NB4 (cell line): Measurements from ENCODE around the gene FRMD5.

Experiments
- DNase-seq: peaks from one replicate; pipeline ENCODE4 v3.0.0; 2010; ENCODE audit warnings: low read depth
- H3K4me3 ChIP-seq: one replicate; pipeline ENCODE4 v1.5.1; 2011; ENCODE audit warnings: mild to moderate bottlenecking, low read depth, low read length, moderate library complexity
- MAX ChIP-seq: IDR thresholded peaks from 2 replicates; pipeline ENCODE4 v1.6.1; 2011; ENCODE audit warnings: low read depth, low read length
- MYC ChIP-seq: IDR thresholded peaks from 2 replicates; pipeline ENCODE4 v1.6.1; 2011; ENCODE audit warnings: low read depth, low read length
- POLR2A ChIP-seq: IDR thresholded peaks from 2 replicates; pipeline ENCODE4 v1.6.1; 2011; ENCODE audit warnings: mild to moderate bottlenecking; ENCODE audit not compliant: insufficient read length; ENCODE audit errors: extremely low read depth
- TF ChIP-seq, protein P1 (sequence below): IDR thresholded peaks from one replicate; pipeline ENCODE4 v1.5.1; 2012; ENCODE audit warnings: low read depth, low read length

FRMD5 gene

GRCh38 chr15:43931790-43932435 lies 263.2 kb downstream of the FRMD5 start:
- no peak for DNase-seq
- TF ChIP-seq MAX = no peak
- TF ChIP-seq, protein P1, sequence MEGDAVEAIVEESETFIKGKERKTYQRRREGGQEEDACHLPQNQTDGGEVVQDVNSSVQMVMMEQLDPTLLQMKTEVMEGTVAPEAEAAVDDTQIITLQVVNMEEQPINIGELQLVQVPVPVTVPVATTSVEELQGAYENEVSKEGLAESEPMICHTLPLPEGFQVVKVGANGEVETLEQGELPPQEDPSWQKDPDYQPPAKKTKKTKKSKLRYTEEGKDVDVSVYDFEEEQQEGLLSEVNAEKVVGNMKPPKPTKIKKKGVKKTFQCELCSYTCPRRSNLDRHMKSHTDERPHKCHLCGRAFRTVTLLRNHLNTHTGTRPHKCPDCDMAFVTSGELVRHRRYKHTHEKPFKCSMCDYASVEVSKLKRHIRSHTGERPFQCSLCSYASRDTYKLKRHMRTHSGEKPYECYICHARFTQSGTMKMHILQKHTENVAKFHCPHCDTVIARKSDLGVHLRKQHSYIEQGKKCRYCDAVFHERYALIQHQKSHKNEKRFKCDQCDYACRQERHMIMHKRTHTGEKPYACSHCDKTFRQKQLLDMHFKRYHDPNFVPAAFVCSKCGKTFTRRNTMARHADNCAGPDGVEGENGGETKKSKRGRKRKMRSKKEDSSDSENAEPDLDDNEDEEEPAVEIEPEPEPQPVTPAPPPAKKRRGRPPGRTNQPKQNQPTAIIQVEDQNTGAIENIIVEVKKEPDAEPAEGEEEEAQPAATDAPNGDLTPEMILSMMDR = no peak
- TF ChIP-seq POLR2A = no peak
- no peak for TF ChIP-seq MYC
- no peak overlapping the region for H3K4me3 ChIP-seq

DNA sequence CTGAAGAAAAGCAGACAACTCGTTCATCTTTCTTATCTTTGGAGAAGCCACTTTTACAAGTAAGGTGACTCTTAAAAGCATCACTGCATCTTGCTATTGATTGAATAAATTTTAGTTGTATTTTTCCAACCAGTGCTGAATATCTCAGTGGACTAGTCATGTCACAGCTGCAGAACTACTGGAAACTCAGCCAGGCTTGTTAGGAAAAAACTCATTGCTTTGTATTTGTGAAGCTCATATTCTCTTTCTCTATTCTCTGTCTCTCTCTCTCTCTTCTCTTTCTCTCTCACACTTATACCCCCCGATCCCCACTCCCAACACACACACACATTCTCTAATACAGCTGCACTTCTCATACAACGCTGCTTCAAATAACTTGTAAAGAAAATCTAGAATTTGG lies 264.0 kb downstream of the FRMD5 start:
- H3K4me3 ChIP-seq = no peak overlapping the region
- no peak for TF ChIP-seq MAX
- TF ChIP-seq POLR2A = no peak
- TF ChIP-seq MYC = no peak
- TF ChIP-seq, protein P1 = no peak
- no peak for DNase-seq

DNA sequence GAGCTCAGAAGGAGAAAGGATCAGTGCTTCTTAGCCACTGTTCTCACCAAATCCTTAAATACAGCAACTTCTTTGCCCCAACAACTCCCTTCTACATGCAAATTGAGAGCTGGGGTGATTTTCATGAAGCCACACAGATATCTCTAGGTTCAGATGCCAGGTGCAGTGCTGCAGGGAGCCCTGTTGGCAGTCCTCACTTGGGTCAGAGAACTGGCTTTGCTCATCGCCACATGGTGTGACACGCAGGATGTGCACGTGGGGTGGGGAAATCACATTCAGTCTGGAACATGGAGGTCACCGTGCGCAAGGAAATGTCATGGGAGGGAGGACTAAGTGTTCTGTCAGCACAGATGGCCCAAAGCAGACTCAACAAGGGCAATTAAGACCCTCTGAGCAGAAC lies 264.5 kb downstream of the FRMD5 start:
- DNase-seq = no peak
- no peak for TF ChIP-seq POLR2A
- no peak for TF ChIP-seq MAX
- TF ChIP-seq MYC = no peak
- TF ChIP-seq, protein P1 = no peak
- H3K4me3 ChIP-seq = no peak overlapping the region

GRCh38 chr15:43930079-43930478 lies 265.0 kb downstream of the FRMD5 start:
- TF ChIP-seq MAX (no peak), MYC (no peak), POLR2A (no peak)
- TF ChIP-seq, protein P1 = no peak
- no peak overlapping the region for H3K4me3 ChIP-seq
- no peak for DNase-seq

DNA sequence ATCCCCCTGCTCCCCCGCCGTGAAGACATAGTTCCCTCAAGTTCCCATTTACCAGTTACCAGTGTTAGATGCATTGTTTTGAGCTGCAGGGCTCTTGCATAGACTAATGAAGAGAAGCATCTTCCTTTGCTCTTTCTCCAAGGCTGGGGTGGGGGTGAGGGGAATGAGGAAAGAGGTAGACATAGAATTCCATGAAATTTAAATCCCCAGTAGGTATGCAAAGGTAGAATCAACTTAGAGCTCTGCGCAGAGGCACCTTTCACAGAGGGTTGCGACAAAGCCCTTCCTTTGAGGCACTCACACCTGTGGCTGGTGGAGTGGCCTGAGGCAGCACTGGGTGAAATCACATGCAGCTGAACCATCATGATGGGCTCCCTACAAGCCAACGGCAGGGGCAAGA lies 266.9 kb downstream of the FRMD5 start:
- TF ChIP-seq MYC (no peak), POLR2A (no peak), MAX (no peak)
- TF ChIP-seq, protein P1 = no peak
- DNase-seq = no peak
- no peak overlapping the region for H3K4me3 ChIP-seq
